ENCODE measurements around the gene CCDC91.
A peak's percentile ranks its signal among the peaks of the same experiment; 100 is the strongest.

CCDC91 gene

GRCh38 chr12:28268608-28269229 is 78.5 kb downstream of the CCDC91 start:
- TF ChIP-seq, protein P1, sequence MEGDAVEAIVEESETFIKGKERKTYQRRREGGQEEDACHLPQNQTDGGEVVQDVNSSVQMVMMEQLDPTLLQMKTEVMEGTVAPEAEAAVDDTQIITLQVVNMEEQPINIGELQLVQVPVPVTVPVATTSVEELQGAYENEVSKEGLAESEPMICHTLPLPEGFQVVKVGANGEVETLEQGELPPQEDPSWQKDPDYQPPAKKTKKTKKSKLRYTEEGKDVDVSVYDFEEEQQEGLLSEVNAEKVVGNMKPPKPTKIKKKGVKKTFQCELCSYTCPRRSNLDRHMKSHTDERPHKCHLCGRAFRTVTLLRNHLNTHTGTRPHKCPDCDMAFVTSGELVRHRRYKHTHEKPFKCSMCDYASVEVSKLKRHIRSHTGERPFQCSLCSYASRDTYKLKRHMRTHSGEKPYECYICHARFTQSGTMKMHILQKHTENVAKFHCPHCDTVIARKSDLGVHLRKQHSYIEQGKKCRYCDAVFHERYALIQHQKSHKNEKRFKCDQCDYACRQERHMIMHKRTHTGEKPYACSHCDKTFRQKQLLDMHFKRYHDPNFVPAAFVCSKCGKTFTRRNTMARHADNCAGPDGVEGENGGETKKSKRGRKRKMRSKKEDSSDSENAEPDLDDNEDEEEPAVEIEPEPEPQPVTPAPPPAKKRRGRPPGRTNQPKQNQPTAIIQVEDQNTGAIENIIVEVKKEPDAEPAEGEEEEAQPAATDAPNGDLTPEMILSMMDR (IDR thresholded peaks at IDR 0.05; ENCODE audit: low read length, missing control alignments) = no peak
- no peak for DNase-seq (ENCODE audit: low read depth)
- no peak overlapping the region for H3K4me3 ChIP-seq (replicated peaks; ENCODE audit: low read depth, low read length)

DNA sequence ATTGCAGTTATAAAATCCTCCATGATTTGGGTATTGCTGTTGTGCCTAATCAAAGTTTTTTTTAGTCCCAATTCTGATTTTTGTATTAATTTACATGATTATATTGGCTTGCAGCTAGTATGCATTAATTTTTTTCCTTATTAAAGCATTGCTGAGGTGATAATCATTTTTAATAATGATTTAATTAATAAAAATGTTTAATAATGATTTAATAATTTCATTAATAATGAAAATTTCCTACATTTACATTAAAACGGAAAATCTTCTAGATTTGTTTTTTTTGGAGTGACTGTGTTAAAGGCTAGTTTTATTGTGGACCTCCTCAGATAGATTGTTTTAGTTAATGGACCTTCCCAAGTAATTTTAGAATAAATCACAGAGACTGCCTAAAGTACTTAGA is 79.6 kb downstream of the CCDC91 start:
- DNase-seq (ENCODE audit: low read depth) = no peak
- H3K4me3 ChIP-seq (replicated peaks; ENCODE audit: low read depth, low read length) = no peak overlapping the region
- TF ChIP-seq, protein P1 (IDR thresholded peaks at IDR 0.05; ENCODE audit: low read length, missing control alignments) = no peak

DNA sequence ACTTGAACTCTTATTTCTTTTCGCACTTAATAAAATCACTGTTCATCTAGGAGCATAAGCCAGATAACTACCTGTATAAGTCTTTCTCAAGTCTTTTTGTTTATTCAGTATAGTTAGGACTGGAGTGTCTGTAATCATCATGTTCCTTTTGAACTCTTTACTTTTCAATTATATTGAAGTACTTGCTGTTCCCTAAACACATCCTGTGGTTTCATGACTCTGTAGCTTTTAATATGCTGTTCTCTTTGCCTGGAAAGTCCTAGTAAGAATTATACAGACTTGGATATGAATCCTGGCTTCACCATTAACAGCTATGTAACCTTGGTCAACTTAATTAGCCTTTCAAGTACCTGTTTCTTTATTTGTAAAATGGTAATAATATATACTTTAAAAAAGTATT is 88.2 kb downstream of the CCDC91 start:
- TF ChIP-seq, protein P1 (IDR thresholded peaks at IDR 0.05; ENCODE audit: low read length, missing control alignments) = no peak
- no peak overlapping the region for H3K4me3 ChIP-seq (replicated peaks; ENCODE audit: low read depth, low read length)
- DNase-seq (ENCODE audit: low read depth) = no peak

- H3K4me3 ChIP-seq (replicated peaks; ENCODE audit: low read depth, low read length) = no peak overlapping the region
- TF ChIP-seq, protein P1 (IDR thresholded peaks at IDR 0.05; ENCODE audit: low read length, missing control alignments) = no peak
- no peak for DNase-seq (ENCODE audit: low read depth)
Measured at GRCh38 chr12:28278960-28279359, 88.7 kb downstream of the CCDC91 start.

DNA sequence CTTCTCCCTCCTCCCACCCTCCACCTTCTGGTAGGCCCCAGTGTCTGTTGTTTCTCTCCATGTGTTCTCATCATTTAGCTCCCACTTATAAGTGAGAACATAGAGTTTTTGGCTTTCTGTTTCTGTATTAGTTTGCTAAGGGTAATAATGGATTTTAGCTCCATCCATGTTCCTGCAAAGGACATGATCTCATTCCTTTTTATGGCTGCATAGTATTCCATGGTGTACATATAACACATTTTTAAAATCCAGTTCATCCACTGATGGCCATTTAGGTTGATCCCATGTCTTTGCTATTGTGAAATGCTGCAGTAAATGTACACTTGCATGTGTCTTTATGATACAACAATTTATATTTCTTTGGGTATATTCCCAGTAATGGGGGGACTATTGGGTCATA is 96.1 kb downstream of the CCDC91 start:
- TF ChIP-seq, protein P1 (IDR thresholded peaks at IDR 0.05; ENCODE audit: low read length, missing control alignments) = no peak
- no peak overlapping the region for H3K4me3 ChIP-seq (replicated peaks; ENCODE audit: low read depth, low read length)
- DNase-seq (ENCODE audit: low read depth) = no peak

GRCh38 chr12:28290262-28290661 is 100.0 kb downstream of the CCDC91 start:
- TF ChIP-seq, protein P1 (IDR thresholded peaks at IDR 0.05; ENCODE audit: low read length, missing control alignments) = no peak
- DNase-seq (ENCODE audit: low read depth) = peak; percentile 3
- H3K4me3 ChIP-seq (replicated peaks; ENCODE audit: low read depth, low read length) = no peak overlapping the region

DNA sequence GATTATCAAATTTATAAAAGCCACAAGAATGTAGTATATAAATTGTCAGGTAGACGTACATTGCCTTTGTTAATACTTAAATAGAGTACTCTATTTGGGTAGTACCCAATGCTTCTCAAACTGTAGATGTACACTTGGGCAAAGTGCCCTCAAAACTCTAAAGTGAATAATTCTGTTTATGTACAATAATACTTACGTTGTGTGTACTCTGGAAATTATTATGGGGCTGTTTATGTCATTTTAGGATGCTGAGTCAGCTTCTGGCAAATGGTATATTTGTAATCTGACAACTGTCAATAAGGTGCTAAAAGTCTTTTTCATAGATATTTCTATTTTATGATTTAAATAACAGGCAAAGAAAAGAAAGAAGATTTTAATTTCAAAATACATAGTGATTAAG is 102.4 kb downstream of the CCDC91 start:
- no peak for DNase-seq (ENCODE audit: low read depth)
- TF ChIP-seq, protein P1 (IDR thresholded peaks at IDR 0.05; ENCODE audit: low read length, missing control alignments) = no peak
- no peak overlapping the region for H3K4me3 ChIP-seq (replicated peaks; ENCODE audit: low read depth, low read length)
